SK-N-MC (cell line): ENCODE results near the gene ALOX15B.

ENCODE experiments used
- EZH2 ChIP-seq: fragments of 200-600 bp; sonication (generic); IDR thresholded peaks from one replicate; pipeline ENCODE4 v1.6.1; 2017; ENCODE audit warnings: antibody characterized with exemption
- FOXP2 ChIP-seq: optimal IDR thresholded peaks from 2 replicates; pipeline ENCODE3; 2011; ENCODE audit warnings: mild to moderate bottlenecking, moderate library complexity; ENCODE audit not compliant: insufficient read depth; ENCODE audit errors: extremely low read length, control extremely low read depth
- POLR2AphosphoS5 ChIP-seq: IDR thresholded peaks from 2 replicates; pipeline ENCODE4 v1.6.1; 2012; ENCODE audit warnings: mild to moderate bottlenecking, low read depth, low read length, borderline replicate concordance

DNA sequence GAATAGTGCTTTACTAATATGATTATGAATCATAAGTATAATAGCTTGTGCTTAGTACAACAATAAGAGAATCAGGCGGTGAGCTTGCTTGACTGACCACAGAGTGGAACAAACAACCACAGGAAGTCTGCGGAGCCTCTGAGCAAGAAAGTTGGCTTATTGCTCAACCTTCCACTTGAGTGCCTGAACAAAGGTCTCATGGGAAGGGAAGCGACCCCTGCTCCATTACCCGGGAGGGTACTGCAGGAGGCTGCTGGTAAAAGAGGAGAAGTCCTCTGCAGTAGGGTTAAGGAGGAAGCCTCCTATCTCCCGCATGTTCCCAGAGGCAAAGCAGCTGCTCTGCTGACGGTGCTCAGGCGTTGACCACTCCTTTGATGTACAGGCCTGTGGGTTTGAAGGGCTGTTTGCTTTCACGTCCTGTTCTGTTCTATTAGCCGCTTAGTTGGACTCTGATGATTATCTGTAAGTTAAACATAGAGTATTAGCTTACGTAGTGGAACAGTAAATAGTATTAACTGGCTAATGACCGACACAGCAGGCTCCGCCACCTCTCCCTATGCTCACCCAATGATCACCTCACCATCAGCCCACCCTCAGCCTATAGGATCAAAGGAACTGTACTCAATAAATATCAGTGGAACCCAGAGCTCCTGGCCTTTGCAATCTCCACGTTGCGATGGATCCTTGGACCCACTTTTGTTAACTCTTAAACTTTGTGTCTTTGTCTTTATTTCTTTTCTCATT, 17.5 kb downstream of the ALOX15B start:
- TF ChIP-seq EZH2 (no peak), POLR2AphosphoS5 (no peak), FOXP2 (no peak)
